Measurements from ENCODE around the gene MICAL2.

MICAL2 gene

DNA sequence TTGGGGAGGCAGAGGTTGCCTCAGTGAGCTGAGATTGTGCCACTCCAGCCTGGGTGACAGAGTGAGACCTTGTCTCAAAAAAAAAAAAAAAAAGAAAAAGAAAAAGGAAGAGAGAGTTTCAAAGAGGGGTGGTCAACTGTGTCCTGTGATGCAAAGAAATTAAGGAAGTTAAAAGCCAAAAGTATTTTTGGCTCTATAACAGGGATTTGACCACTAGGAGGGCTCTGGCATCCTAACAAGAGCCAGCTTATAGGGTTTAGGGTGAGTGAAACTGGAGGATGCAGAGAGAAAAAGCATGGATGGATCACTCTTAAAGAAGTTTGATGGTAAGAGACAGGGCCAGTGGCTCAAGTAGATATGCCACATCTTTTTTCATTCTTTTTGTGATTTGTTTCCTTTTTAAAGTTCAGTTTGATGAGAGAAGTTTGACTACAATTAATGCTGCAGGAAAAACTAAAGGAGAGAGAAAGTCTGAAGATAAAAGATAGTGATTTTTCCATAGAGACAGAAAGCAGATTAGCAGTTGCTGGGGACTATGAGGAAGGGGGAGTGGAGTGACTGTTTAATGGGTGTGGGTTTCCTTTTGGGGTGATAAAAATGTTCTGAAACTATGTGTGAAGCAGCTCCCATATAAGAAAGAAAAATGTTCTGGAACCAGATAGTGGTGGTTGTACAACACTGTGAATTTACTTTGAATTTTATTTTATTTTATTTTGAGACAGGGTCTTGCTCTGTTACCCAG is 11.1 kb upstream of the MICAL2 start:
- DNase-seq = no peak

DNA sequence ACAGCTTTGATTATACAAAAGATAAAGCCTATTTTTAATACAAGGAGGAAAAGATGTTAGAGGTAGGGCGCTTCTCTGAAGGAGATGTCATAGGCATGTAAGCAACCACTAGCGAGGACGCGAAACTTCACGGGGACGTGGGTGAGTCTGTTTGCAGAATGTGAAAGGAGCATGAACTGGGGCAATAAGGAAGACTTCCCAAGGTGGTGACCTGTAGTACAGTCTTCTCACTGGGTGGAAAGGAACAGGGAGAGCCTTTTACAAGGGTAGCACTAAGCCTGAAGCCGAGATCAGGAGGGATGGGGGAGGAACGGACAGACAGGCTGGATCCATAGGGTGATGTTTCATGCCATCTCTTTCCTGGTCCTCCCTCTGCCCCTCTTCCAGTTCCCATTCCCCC is 10.0 kb upstream of the MICAL2 start:
- no peak for DNase-seq

DNA sequence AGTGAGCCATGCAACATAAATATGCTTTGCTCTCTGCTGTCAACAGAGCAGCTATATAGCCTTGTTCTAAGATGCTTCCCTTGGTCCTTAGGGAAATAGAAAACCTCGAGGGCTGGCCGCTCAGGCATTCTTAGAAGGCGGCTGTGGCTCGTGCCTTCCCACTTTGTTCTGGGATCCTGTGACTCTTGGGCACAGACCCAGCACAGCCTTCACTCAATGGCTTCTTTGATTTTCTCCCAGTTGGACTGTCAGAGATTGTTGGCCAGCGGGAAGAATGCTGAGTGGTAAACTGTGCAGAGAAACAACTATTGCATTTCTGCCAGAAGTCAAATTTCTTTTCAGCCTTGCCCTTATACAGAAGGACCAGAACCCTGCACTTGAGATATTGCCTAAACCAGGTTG is 9.5 kb upstream of the MICAL2 start:
- DNase-seq = no peak

DNA sequence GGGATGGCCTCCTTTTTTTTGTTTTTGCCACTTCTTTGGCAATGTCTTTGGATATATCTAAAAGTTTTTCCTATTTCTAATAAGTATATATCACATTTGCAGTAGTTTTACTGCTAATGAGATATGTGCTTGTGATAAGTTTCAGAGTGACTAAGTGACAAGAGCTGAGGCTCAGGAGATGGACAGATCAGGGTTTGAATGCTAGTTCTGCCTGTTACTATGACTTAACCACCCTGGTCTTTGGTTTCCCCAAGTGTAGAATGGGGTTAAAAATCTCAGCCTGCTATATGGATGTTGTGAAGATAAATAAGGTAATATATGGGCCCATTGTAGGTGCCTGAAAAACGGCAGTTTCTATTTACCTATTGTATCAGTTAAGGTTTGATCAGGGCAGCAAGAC is 9.1 kb upstream of the MICAL2 start:
- no peak for DNase-seq

DNA sequence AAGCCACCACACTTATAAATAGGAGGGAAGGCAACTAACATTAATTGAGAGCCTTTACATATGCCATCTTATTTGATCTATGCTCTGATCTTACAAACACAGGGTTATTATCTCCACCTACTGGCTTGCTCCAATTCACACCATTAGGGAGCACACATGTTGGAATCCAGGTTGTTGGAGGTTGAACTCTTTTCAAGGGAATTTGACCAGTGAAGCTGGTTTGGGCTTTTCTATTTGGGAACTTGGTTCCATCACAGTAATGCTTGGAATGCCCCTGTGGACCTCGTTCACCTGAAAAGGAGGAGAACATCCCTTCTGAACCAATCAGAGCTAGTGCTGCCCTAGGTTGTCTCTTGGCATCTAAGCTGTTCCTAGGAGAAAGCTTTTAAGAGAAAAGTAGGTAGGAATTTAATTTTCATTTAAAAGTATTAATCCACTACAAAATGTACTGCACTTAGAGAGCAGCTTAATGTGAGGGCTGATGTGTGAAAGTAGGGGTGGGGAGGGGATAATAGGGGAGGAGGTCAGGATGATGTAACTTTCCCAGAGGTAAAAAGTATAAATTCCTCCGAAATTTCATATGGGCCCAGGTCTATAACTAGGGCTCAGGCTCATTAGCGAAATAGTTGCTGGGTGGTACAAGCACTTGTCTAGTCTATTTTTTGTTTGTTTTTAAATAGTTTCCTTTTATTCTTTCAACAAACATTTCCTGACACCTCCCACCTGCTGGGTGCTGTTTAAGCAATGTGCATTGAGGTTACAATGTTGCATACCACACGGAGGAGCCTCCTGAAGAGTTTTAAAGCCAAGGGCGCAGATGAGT is 7.6 kb upstream of the MICAL2 start:
- no peak for DNase-seq

DNA sequence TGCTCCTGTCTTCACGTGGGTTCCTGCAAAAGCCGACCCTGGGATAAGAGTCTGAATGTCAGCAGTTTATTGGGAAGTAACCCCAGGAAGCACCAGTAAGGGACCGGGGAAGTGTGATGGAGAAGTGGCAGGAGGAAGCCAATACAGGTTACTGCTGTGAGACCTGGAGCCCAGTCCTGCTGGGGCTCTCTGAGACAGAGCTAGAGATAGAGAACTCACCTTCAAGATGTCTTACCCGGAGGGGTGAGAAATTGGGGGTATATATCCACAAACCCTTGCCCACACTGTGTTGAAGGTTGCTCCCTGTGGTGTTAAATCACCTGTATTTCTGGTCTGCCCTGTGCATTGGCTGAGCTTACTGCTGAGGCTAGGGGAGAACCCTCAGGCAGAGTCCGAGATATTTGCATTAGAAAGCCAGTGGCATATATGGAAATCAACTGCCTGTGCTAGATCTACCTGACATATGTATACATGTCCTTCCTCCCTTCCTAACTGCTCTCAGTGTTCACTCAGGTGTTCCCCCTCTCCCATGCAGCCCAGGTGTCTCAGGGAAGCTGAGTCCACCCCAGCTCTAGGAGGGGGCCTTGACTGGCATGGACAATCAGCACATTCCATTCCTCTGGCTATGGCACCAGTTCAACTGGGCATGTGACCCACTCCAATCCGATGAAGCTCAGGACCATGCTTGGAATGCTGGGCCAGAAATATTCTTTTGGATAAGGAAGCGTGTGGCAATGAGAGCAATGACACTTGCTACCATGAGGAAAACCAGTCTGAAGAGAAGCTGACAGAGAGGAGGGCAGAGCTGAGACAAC is 6.8 kb upstream of the MICAL2 start:
- DNase-seq = no peak

DNA sequence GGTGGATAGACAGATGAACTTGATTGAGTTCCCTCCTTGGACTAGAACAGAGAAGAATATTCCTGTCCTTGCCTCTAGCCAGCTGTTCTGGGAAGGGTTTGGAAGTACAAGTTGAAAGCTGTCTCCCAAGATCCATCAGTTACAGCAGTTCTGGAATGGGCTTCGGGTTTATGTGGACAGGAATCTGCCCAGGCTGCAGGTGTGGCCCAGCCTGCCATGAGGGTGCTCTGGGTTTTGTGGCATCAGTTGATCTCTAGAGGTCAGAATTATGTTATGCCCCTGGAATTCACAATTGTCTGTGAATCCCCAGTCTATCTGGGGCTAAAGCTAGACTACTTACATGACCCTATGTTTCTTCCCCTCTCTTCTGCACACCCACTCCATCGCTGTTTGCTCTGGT is 4.9 kb upstream of the MICAL2 start:
- DNase-seq = no peak

DNA sequence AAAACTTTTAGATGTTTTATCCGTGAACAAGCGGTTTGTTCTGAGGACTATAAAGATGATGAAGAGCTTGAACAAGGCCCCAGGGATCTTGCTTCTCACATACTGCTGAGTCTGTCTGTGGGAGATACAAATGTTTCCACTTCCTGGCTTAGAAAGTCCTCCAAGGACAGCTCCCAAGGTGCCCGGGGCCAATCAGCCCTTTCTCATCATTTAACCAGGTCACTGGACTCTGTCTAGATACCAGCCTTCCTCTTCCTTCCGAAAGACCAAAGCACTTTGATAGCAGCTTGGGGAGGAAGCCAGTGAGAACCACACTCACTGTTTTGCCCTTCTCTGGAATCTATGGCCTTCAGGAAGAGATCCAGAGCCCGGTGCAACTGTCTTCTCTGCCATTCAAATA is 4.3 kb upstream of the MICAL2 start:
- no peak for DNase-seq

DNA sequence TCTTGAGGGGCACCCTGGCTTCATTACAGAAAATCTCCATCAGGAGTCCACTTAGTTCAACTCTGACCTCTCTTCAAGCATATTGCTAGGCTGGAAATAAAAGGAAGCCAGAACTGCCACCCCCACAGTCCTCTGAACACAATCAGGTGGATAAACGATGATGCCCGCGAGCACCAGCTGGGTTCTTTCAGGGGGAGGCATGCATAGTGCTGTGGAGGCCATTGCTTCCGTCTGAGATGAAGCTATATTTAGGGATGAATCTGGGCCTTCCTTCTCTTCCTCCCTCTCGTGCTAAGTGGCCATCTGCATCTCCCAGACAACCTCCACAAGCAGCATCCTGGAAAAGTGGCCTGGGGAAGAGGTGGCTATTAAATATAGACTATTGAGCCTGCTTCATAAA is 3.9 kb upstream of the MICAL2 start:
- DNase-seq = no peak

DNA sequence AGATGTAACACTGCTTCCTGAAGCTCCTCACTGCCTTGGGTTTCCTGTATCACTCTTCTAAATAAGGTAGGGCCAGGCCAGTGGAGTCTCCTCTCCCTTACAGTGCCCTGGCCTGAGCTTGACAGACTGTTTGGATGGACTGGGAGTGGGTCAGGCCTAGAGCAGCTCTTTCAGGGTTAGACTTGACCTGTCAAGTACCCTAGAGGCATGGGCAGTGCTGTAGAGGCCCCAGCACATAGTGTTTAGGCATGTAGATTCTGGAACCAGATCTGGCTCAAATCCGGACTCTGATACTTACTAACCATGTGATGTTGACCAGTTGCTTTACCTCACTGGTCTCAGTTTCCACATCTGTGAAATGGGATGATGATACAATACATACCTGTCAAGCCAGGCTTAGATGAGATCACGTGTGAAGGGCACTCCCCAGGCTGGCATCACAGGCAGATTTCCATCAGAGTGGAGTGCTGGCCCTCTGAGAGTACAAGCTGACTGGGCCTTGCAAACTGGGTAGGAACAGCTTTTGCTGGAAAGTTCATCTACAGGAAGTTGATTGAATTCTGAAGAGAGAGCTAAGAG is 1.4 kb upstream of the MICAL2 start:
- DNase-seq = no peak

DNA sequence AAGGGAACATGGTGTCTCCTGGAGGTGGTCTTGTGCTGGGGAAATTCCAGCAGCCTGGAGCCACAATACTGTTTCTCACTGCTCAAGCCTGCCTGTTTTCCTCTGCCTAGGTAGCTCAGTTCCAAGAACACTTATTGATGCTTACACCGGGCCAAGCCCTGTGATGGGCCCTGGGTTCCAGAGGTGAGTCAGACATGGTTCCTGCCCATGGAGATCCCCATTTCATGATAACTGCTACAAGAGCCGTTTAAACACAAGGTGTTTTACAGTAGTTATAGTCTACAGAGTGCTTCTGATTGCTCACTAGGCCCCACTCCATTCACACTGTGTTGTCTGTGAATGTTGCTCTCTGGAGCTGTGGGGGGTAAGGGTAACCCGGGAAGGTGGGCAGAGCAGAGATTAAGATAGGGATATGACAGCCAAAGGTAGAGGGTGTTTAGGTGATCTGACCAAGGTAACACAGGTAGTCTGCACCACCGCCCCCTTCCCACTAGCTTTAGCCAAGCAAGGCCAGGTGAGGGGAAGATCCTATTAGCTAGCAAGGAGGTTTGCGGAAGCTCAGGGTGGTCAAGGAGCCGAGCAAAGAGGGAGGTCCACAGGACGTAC is 696 bp upstream of the MICAL2 start:
- DNase-seq = no peak

DNA sequence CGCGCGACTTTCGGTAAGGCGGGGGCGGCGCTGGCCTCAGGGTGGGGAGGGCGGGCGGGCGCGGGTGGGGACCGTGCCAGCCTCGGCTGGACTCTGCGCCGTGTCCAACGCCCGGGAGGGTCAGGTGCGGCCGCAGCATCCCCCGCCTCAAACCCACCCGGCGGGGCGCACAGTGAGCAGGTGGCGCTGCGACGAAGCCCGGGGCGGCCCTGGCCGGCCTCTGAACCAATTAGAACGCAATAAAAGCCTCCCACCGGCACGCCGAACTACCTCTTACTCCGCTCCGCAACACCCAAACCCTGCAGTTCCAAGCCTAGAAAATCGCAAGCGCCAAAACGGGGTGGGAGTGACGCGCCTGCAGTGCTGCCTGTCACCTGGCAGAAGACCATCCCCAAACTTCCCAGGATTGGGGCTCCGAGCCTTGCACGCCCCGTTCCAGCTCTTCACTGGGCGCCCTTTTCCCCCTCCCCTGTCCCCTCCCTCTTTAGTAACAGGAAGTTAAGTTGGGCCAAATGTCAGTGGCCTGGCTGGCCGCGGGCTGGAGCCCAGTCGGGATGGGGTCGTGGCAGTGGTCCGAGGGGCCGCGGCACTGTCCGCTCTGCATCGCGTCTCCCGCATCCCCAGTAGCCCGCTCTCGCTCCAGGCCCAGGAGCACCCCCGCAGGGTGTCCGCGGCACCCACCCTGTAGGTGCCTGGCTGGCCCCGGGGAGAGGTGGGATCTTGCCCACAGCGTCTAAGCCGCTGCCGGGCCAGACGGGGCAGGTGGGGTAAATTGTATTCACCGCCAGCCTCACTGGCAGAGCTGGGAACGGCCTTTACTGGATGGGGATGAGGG is 541 bp downstream of the MICAL2 start:
- no peak for DNase-seq

DNA sequence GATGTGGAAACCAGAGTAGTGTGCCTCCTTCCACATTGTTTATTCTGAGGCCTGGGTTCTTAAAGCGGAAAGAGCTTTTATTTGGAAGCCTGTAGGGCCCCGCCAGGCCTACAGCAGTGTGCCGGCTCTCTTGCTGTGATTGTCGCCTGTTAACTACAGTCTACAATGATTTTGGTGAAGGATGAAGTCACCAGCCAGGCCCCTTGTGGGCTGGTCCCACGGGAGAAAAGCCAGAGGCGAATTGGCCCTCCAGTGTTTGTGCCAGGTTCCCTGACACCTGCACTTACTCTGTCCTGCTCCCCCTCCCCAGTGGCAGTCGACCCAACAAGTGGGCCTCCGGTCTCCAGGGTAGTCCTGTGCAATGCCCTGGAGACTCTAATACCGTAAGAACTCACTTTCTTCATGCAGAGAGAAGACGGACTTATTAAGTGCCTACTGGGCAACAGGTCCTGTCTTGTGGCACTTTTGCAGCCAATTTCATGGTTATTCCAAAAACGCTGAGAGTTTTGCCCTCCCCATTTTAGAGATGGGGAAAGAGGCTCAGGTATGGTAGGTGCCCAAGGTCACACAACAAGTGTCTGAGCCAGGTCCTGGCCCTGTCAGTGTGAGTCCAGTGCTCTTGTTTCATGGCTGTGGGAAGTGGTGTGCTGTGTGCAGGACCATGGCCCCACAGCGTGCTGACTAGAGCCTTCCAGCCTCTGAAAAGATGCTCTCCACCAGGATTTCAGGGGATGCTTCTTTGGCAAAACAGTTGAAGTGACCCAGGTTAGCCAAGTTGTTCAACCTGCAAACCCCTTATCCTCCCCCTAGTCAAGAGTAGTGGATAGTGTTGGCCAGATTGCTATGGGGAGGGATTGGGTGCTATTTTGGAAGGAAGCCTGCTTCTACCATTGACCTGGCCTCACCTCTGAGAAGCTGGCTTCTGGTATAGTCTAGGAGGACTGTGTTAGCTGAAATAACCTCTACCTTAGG is 1.4 kb downstream of the MICAL2 start:
- no peak for DNase-seq

DNA sequence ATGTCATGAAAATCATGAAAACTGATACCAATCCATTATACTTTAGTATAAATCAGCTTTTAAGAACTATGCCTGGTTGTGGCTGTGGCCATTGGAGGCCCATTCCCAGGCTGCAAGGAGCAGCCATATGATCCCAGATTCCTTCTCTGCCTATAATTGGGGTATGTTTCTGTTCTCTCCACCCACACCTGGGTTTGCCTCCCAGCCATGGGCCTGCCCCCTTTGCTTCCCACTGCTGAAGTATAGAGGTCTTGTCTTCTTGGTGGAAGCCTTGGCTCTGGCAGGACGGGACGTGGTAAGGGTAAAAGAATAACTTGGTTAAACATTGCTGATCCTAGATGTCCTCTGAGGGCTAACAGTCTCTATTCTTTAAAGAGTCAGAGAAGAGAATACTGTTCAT is 2.4 kb downstream of the MICAL2 start:
- DNase-seq = no peak

DNA sequence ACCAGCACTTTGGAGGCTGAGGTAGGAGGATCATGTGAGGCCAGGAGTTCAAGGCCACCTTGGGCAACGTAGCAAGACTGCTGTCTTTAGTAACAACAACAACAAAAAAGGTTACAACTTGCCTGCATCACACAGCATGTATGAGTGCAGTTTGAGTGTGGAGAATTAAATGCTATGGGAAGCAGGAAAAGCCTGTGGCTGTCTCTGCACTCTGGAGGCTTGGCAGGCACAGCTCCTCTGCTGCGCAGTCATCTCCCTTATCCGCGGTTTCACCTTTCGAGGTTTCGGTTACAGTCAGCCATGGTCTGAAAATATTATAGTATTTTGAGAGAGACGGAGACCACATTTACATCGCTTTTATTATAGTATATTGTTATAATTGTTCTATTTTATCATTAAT is 2.9 kb downstream of the MICAL2 start:
- no peak for DNase-seq

DNA sequence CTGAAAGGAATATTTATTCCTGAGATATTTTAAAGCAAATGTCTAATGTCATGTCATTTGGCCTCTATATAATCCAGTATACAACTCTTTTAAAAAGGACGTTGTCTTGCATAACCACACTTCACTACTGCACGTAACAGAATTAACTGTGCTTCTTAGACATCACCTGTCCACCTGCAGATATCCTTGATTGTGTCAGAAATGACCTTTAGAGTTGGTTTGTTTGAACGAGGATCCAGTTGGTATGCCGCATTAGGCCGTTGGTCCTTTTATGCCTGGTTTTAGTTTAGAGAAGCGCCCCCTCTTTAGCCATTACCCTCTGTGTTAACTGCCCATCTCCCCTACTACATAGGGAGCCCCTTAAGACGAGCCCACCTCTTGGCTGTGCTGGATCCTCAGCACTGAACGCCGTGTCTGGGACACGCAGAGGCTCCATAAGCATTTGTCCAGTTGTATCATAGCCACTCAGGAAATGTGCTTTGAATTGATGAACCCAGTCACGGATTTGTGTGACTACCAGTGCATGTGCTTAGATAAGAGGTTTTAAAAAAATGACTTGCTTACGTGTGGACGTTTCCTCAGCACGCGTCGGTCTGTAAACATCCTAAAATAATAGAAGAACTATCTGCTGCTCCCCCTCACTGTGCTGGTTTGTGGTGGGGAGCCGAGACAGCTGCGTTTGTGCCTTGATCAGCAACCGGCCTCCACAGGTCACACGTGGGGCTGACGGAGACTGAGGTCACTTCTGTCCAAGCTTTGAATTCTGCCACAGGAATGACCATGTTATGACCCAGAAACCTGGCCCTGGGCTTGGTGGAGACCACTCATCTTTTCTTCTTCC is 4.0 kb downstream of the MICAL2 start:
- no peak for DNase-seq

DNA sequence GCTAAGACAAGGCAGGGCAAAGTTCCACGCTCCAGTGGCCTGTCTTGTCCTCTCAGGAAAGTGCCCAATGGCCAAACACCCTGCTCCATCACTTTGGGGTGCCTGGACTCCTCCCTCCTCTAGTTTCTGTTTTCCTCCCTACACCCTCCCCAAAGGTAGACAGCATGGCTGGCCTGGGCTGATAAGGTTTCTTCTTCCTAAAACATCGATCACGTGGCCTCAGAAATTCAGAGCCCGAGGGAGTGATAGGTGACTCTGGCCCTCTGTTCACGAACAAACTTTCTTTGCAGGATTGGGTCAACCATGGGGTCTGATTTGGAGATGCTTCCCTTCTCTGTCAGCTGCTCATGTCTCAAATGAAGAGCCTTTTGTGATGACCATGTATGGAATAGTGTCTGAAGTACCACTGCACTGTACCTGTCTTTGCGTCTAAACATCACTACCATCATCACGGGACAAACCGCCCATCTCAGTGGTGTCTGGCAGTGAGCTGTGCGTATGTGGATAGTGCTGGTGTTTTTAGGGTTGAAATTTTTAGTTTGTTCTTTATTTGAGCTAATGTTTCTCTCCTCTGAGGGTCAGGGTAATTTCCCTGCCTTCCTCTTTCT is 6.1 kb downstream of the MICAL2 start:
- no peak for DNase-seq

DNA sequence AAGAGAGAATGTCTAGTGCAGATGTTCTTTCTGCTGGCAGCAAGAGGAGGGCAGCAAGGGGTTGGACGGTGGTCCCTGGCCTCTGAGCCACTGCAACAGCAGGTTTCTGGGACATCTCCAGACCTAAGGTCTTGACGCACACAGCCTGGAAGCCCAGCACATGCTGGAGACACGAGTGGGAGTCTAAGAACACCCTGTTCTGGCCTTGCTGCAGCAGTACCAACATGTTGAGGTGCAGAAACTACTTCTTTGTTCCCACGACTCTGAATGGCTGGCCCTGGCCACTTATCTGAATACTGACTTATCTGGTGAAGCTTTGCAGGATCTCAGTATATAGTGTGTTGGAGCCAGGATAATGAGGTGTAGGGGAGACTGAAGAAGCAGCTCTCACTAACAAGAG is 6.8 kb downstream of the MICAL2 start:
- no peak for DNase-seq

DNA sequence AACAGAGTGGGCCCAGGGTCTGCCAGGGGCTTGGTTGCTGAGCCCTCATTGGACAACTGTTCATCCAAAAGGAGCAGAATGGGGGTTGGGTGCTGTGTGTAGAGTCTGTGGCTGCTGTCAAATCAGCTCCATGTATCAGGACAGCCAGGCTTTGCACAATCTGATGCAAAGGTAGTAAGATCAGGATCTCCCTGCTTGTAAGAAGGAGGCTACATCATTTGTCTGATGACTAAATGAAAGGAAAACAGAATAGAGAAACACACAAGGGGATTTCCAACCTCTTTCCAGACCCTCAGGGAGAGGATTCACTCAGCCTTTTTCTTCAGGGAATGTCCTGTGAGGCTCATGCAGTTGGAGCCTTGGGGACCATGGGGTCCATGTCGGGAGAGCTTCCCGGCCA is 7.2 kb downstream of the MICAL2 start:
- no peak for DNase-seq

All from activated CD4-positive, alpha-beta T cell treated with anti-CD3 and anti-CD28 coated beads for 1 hour (primary cell).